ENCODE results near the gene ALKBH5. TPM values are rescaled to one million over a fixed set of nuclear protein-coding genes. Genes with fewer than 3 reads are reported as not detected.

Gene ALKBH5
- polyA plus RNA-seq, 3 donors: 50.4 to 79.1 (median 78.9) TPM

DNA sequence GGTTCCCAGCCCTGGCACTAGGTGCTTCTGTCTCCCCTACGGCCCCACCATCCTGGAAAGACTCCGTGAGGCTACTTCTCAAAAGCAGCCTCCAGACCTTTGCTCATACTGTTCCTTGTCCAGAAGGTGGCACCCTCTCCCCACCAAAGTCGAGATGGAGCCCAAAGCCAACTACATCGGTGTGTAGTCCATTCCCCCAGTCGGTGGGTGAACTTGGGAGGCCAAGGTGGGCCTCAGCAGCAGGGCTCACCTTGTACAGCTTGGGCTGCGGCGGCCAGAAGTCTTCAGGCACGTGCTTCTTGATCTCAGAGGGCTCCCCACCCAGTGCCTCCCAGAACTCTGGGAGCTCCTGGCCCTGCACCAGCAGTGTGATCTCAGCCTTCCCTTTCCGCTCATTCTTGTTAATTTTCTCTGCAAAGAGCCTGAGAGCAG, 64.7 kb downstream of the ALKBH5 start:
- no peak overlapping the region for H3K4me3 ChIP-seq (replicated peaks in 1 of 3; ENCODE audit: low read depth in 2 of 3, low read length in 3 of 3)
- TF ChIP-seq, protein P1, sequence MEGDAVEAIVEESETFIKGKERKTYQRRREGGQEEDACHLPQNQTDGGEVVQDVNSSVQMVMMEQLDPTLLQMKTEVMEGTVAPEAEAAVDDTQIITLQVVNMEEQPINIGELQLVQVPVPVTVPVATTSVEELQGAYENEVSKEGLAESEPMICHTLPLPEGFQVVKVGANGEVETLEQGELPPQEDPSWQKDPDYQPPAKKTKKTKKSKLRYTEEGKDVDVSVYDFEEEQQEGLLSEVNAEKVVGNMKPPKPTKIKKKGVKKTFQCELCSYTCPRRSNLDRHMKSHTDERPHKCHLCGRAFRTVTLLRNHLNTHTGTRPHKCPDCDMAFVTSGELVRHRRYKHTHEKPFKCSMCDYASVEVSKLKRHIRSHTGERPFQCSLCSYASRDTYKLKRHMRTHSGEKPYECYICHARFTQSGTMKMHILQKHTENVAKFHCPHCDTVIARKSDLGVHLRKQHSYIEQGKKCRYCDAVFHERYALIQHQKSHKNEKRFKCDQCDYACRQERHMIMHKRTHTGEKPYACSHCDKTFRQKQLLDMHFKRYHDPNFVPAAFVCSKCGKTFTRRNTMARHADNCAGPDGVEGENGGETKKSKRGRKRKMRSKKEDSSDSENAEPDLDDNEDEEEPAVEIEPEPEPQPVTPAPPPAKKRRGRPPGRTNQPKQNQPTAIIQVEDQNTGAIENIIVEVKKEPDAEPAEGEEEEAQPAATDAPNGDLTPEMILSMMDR (IDR thresholded peaks at IDR 0.05): peak; percentile 83
- no peaks in the 10 kb centered on the region for H3K4me1 ChIP-seq (ENCODE audit: control insufficient read depth in 1 of 2, insufficient read depth in 2 of 2, low read length in 2 of 2)
- H3K4me2 ChIP-seq (replicated peaks; ENCODE audit: extremely low read depth, low read length, poor library complexity, severe bottlenecking): no peak overlapping the region
- Mint-ChIP-seq H3K4me1 (peaks cover 6% of the 10 kb centered on the region), H3K4me3 (no peak overlapping the region), H3K36me3 (peaks cover 78 to 96% of the 10 kb centered on the region in 2 donors), H3K27ac (peak overlapping the region in 5 of 7 donors; percentile 48 to 81 (median 68)), H3K27me3 (ENCODE audit: low read depth in 3 of 3) (peaks cover 0 to 3% (median 1%) of the 10 kb centered on the region in 3 donors), H3K9me3 (no peaks in the 10 kb centered on the region)
- H3K9ac ChIP-seq (ENCODE audit: insufficient read depth, low read length, poor library complexity, severe bottlenecking): no peak overlapping the region
- peak; percentile 54 to 60 (median 54) for DNase-seq
- no peak overlapping the region for H3K27ac ChIP-seq (ENCODE audit: low read depth in 1 of 2, low read length in 2 of 2)
- no peaks in the 10 kb centered on the region for H3K79me2 ChIP-seq (ENCODE audit: insufficient read depth, low read length)
- intact Hi-C loops (cut with micrococcal nuclease): no loop called here
- WGBS (ENCODE audit: insufficient coverage): 39% methylated on average over 9 of the region's 9 CpGs
- no peaks in the 10 kb centered on the region for H3K9me3 ChIP-seq (replicated peaks in 1 of 2; ENCODE audit: control insufficient read depth in 1 of 2, insufficient read depth in 1 of 2, low read length in 2 of 2)
- H3K36me3 ChIP-seq (replicated peaks in 1 of 2; ENCODE audit: control insufficient read depth in 1 of 2, insufficient read depth in 2 of 2, low read length in 2 of 2): peaks cover 81 to 95% of the 10 kb centered on the region in 2 donors
- H4K20me1 ChIP-seq (ENCODE audit: insufficient read depth, low read length): peaks cover 88% of the 10 kb centered on the region
- H3K27me3 ChIP-seq (ENCODE audit: control insufficient read depth in 2 of 2, insufficient read depth in 2 of 2, low read length in 2 of 2): no peaks in the 10 kb centered on the region
- no peak overlapping the region for H2AFZ ChIP-seq (ENCODE audit: insufficient read depth, low read depth, low read length, poor library complexity, severe bottlenecking)

DNA sequence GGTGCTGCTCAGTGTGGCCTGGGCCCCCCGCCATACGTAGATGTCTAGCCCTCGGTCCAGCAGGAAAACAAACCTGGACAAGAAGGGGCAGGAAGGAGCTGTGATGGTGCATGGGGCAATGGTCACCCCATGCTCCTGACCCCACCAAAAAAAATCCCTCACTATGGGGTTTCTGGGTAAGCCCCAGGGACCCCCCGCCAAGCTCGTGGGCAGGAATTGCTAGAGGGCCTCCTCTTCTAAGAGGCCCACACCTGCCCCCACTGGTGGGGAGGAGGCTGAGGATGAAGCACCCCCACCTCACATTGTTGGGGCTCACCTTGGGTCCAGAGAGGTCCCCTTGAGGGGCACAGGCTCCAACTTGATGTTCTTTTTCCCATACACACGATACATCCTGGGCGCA, 65.2 kb downstream of the ALKBH5 start:
- no peak overlapping the region for H3K4me2 ChIP-seq (replicated peaks; ENCODE audit: extremely low read depth, low read length, poor library complexity, severe bottlenecking)
- DNase-seq: no peak
- H3K4me3 ChIP-seq (replicated peaks in 1 of 3; ENCODE audit: low read depth in 2 of 3, low read length in 3 of 3): no peak overlapping the region
- no peaks in the 10 kb centered on the region for H3K27me3 ChIP-seq (ENCODE audit: control insufficient read depth in 2 of 2, insufficient read depth in 2 of 2, low read length in 2 of 2)
- intact Hi-C loops (cut with micrococcal nuclease): no loop called here
- H3K9me3 ChIP-seq (replicated peaks in 1 of 2; ENCODE audit: control insufficient read depth in 1 of 2, insufficient read depth in 1 of 2, low read length in 2 of 2): no peaks in the 10 kb centered on the region
- no peaks in the 10 kb centered on the region for H3K4me1 ChIP-seq (ENCODE audit: control insufficient read depth in 1 of 2, insufficient read depth in 2 of 2, low read length in 2 of 2)
- Mint-ChIP-seq H3K27me3 (ENCODE audit: low read depth in 3 of 3) (peaks cover 0 to 3% (median 1%) of the 10 kb centered on the region in 3 donors), H3K9me3 (no peaks in the 10 kb centered on the region), H3K4me1 (peaks cover 6% of the 10 kb centered on the region), H3K36me3 (peaks cover 83 to 97% of the 10 kb centered on the region in 2 donors), H3K27ac (peak overlapping the region in 3 of 7 donors; percentile 46 to 78 (median 68)), H3K4me3 (no peak overlapping the region)
- peaks cover 81 to 95% of the 10 kb centered on the region in 2 donors for H3K36me3 ChIP-seq (replicated peaks in 1 of 2; ENCODE audit: control insufficient read depth in 1 of 2, insufficient read depth in 2 of 2, low read length in 2 of 2)
- TF ChIP-seq, protein P1 (IDR thresholded peaks at IDR 0.05): no peak
- peaks cover 88% of the 10 kb centered on the region for H4K20me1 ChIP-seq (ENCODE audit: insufficient read depth, low read length)
- H3K79me2 ChIP-seq (ENCODE audit: insufficient read depth, low read length): no peaks in the 10 kb centered on the region
- H2AFZ ChIP-seq (ENCODE audit: insufficient read depth, low read depth, low read length, poor library complexity, severe bottlenecking): no peak overlapping the region
- 95% methylated on average over 2 of the region's 7 CpGs for WGBS (ENCODE audit: insufficient coverage)
- H3K9ac ChIP-seq (ENCODE audit: insufficient read depth, low read length, poor library complexity, severe bottlenecking): no peak overlapping the region
- H3K27ac ChIP-seq (ENCODE audit: low read depth in 1 of 2, low read length in 2 of 2): no peak overlapping the region

All from CD14-positive monocyte (primary cell).